ENCODE data around the gene FAM149B1. TPM values are rescaled to one million over a fixed set of nuclear protein-coding genes. Genes with fewer than 3 reads are reported as not detected.

FAM149B1 gene
- total RNA-seq, 4 donors from 2014 or later = 11.0 to 37.4 (median 19.0) TPM

- intact Hi-C loops (cut with DNase I; ENCODE audit: low total_unique reads) = no loop called here
- H3K4me1 ChIP-seq = no peaks in the 10 kb centered on the region
- H3K36me3 ChIP-seq = no peaks in the 10 kb centered on the region
Observed at GRCh38 chr10:73210395-73211105, 42.6 kb downstream of the FAM149B1 start.

GRCh38 chr10:73211106-73211811 lies 43.3 kb downstream of the FAM149B1 start:
- Histone ChIP-seq H3K27ac (no peak overlapping the region), H3K4me3 (no peak overlapping the region), H3K27me3 (no peaks in the 10 kb centered on the region), H3K36me3 (no peaks in the 10 kb centered on the region), H3K4me1 (no peaks in the 10 kb centered on the region), H3K9me3 (no peaks in the 10 kb centered on the region)
- no peak for TF ChIP-seq CTCF (IDR thresholded peaks at IDR 0.05)
- no peak for DNase-seq
- intact Hi-C loops (cut with DNase I; ENCODE audit: low total_unique reads) = no loop called here

More at GRCh38 chr10:73210395-73211105, 42.6 kb downstream of the FAM149B1 start:
- no peak overlapping the region for H3K27ac ChIP-seq
- H3K9me3 ChIP-seq = no peaks in the 10 kb centered on the region
- TF ChIP-seq CTCF (IDR thresholded peaks at IDR 0.05) = no peak
- no peak for TF ChIP-seq POLR2A (IDR thresholded peaks at IDR 0.05)
- H3K4me3 ChIP-seq = no peak overlapping the region
- no peak for DNase-seq
- H3K27me3 ChIP-seq = no peaks in the 10 kb centered on the region

GRCh38 chr10:73215749-73216148 lies 47.8 kb downstream of the FAM149B1 start:
- TF ChIP-seq POLR2A (IDR thresholded peaks at IDR 0.05) (no peak), CTCF (IDR thresholded peaks at IDR 0.05) (no peak)
- intact Hi-C loops (cut with DNase I; ENCODE audit: low total_unique reads) = no loop called here
- H3K9me3 ChIP-seq = no peaks in the 10 kb centered on the region
- H3K27me3 ChIP-seq = no peaks in the 10 kb centered on the region
- no peak for DNase-seq
- no peak overlapping the region for H3K4me3 ChIP-seq
- no peaks in the 10 kb centered on the region for H3K36me3 ChIP-seq
- no peaks in the 10 kb centered on the region for H3K4me1 ChIP-seq
- H3K27ac ChIP-seq = no peak overlapping the region

GRCh38 chr10:73217628-73218027 lies 49.7 kb downstream of the FAM149B1 start:
- Histone ChIP-seq H3K4me3 (no peak overlapping the region), H3K27me3 (no peaks in the 10 kb centered on the region), H3K4me1 (no peaks in the 10 kb centered on the region), H3K36me3 (no peaks in the 10 kb centered on the region), H3K27ac (no peak overlapping the region), H3K9me3 (no peaks in the 10 kb centered on the region)
- no peak for TF ChIP-seq POLR2A (IDR thresholded peaks at IDR 0.05)
- no peak for TF ChIP-seq CTCF (IDR thresholded peaks at IDR 0.05)
- intact Hi-C loops (cut with DNase I; ENCODE audit: low total_unique reads) = no loop called here
- DNase-seq = no peak

GRCh38 chr10:73218431-73219191 lies 50.7 kb downstream of the FAM149B1 start:
- Histone ChIP-seq H3K4me3 (no peak overlapping the region), H3K36me3 (no peaks in the 10 kb centered on the region), H3K27ac (no peak overlapping the region), H3K9me3 (no peaks in the 10 kb centered on the region), H3K27me3 (no peaks in the 10 kb centered on the region), H3K4me1 (no peaks in the 10 kb centered on the region)
- no peak for TF ChIP-seq POLR2A (IDR thresholded peaks at IDR 0.05)
- TF ChIP-seq CTCF (IDR thresholded peaks at IDR 0.05) = peak in 1 of 4 experiments; percentile 3
- intact Hi-C loops (cut with DNase I; ENCODE audit: low total_unique reads) = no loop called here
- no peak for DNase-seq

All from uterus (tissue), 4 donors.